GM18526 (cell line): ENCODE measurements around the gene FSHR.

Source experiments
- POLR2A ChIP-seq: IDR thresholded peaks from 3 replicates; pipeline ENCODE4 v1.6.1; 2011; ENCODE audit not compliant: insufficient read length; ENCODE audit errors: extremely low read depth

FSHR gene

GRCh38 chr2:49146401-49146800, 7.9 kb downstream of the FSHR start:
- no peak for TF ChIP-seq POLR2A

DNA sequence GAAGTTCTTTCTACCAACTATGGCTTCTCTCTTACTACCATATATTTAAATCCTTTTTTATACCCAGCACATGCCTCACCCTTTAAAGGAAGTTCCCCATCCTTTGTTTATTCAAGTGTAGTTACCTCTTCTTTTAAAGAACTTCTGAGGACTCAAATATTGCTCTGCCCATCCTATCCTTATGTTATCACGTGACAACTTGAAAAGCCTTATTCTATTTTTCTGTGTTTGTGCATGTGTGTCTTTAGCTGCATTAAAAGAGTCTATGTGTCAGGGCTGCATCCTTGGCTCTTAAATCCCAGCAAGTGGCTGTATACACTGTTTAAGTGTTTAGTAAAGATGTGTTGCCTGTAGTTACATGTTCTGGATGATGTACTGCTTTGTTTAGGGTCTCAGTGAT, 22.5 kb downstream of the FSHR start:
- TF ChIP-seq POLR2A: no peak

- TF ChIP-seq POLR2A: no peak
Measured at GRCh38 chr2:49129034-49129433, 25.3 kb downstream of the FSHR start.

DNA sequence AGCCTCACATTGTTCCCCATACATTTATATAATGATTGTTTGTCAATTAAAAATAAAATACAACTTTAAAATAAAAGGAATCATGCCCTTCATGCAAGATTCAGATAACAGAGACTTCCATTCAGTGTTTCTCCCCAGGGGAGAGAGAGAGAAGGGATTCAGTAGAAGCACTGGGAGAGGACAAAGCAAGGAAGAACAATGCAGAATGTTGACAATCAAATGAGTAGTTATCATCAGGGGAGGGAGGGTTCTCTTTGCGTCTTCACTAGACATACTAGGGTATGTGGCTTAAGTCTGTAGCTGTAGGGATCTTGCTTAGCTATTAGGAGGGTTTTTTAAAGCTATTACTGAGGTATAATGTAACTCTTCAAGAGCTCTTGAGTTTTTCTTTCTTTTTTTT, 30.7 kb downstream of the FSHR start:
- no peak for TF ChIP-seq POLR2A

DNA sequence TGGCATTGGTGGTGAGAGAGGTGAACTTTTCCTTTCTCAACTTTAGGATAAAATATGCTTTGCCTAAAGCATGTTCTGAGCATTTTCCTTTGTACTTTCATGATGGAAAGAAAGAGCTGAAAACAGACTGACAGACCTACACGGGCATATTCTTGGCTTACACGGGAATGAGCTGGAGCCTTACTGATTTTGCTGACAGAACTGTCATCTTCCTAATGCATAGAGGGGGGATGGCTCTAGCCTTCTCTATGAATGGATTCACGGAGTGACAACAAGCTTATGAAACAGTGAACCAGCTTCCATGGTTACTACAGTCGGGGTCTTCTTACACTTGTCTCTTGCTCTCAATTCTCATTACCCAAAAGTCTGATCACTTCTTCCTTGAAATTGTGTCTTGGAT, 32.2 kb downstream of the FSHR start:
- TF ChIP-seq POLR2A: no peak

DNA sequence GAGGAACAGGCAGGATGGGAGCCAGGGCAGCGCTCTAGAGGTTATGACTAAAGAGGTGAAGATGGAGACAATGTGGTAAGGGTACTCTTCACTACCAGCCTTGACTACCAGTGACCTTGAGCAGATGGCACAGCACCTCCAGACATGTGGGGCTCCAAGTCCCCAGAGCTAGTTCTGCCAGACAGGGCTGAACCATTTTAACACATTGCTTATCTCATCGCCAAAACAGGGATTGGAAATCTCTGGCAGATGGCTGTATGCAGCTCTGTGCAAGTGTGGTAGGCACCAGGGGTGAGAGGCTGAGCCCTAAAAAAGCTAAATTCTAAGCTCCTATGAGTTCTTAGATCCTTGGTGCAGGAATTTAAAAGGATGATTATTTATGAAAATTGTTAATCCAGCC, 41.3 kb downstream of the FSHR start:
- no peak for TF ChIP-seq POLR2A

DNA sequence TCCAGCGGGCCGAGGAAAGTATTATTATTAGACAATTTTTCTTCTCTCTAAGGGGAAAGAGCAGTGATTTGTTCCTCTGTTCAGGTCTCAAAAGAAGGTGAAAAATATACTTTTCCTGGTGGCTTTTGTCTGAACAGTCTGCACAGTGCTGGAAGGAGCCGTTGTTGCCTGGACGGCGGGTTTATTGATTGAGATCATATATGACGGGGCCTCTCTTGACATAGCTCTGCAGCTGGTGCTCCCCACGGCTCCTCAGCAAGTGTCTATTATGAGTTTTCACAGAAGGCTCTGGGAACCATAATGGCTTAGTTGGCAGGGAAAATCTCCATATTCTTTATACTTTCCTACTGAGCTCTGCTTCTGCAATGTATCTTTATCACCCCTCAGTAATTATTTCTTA, 42.9 kb downstream of the FSHR start:
- TF ChIP-seq POLR2A: no peak

- TF ChIP-seq POLR2A: no peak
Measured at GRCh38 chr2:49111006-49111405, 43.3 kb downstream of the FSHR start.

- no peak for TF ChIP-seq POLR2A
Measured at GRCh38 chr2:49110571-49110970, 43.7 kb downstream of the FSHR start.

- TF ChIP-seq POLR2A: no peak
Measured at GRCh38 chr2:49108851-49109250, 45.5 kb downstream of the FSHR start.

- TF ChIP-seq POLR2A: no peak
Measured at GRCh38 chr2:49108436-49108835, 45.9 kb downstream of the FSHR start.

DNA sequence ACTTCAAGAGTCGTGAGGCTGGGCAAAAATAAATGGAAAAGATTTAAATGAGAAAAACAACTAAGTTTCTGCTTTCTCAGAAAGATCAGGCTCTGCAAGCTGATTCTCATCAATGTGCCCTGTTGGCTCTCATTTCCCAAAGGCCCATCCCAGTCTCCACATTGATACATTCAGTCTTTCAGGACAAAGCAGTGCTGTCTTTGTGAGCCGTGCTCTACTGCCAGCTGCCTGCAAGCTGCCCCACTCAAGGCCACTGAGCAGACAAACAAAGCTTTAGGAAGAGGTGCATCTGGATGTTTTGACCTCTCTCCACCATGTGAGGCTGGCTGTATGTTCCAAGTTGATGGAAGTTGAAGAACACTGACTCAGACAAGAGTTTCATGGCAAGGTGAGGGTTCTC, 48.8 kb downstream of the FSHR start:
- TF ChIP-seq POLR2A: no peak

DNA sequence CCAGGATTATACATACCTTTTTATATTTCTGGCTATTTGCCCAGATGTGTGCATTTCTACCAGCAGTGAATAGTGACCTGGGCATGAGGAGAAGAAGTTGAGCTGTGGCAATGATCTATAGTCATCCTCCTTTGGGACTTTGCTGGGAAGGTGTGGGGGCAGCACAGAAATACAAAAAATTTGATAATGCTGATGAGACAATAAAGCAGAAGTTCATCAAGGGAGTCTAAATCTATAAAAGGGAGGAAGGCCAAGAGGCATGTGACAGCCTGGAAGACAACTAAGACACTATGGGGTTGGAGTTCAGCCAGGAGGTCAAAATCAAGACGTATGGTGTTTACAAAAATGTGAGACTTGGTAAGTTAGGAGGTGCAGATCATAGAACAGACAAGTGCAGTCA, 52.2 kb downstream of the FSHR start:
- no peak for TF ChIP-seq POLR2A

GRCh38 chr2:49080681-49081080, 73.6 kb downstream of the FSHR start:
- no peak for TF ChIP-seq POLR2A

DNA sequence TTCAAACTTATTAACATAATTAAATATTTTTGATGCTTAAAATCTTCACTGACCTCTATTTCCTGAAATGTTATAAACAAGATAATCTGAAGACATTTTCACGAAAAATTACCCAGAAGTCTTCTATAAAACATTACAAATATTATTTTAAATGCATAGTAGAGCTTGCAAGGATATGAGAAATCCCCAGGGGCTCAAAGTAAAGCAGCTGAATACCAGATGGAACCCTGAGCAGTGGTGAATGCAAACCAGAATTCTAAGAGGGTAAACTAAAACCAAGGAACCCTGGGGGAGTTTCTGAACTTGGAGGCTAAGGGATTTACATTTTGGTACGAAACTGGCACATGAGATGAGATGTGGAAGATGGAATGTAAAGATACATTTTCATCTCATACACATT, 83.6 kb downstream of the FSHR start:
- no peak for TF ChIP-seq POLR2A

- TF ChIP-seq POLR2A: no peak
Measured at GRCh38 chr2:49069829-49070228, 84.5 kb downstream of the FSHR start.

DNA sequence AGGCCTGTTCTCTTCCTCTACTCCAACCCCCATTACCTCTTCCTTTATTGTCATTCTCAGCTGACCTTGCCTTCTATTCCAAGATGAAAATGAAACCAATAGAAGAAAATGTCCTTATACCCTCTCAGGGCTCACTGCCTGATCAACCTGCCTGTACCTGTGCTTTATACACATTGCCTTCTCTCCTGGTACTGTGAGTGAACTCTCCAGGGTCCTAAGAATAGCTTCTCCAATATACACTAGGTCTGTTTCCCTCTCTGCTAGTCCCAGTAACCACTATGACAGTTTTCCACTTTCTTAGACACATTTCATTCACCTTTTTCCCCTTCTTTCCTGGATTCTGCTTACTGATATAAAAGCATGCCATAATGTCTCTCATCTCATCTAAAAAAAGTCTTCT, 85.7 kb downstream of the FSHR start:
- TF ChIP-seq POLR2A: no peak

DNA sequence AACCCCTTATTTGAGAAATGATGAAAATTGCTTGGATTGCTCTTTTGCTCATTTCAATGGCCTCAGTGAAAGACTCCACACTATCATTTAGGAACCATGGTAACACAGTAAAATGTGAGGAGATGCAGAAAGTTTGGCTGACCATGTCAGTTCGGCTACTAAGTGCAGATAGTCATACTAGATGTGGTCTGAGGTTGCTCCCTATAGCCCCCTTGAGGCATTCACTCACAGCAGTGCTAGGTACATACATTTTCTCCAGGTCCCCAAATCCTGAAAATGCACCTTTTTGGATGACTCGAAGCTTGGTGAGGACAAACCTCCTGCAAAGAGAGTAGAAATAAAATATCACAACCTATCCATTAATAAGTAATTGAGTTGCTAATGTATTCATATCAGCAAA, 86.3 kb downstream of the FSHR start:
- TF ChIP-seq POLR2A: no peak

GRCh38 chr2:49053156-49053555, 101.2 kb downstream of the FSHR start:
- no peak for TF ChIP-seq POLR2A

DNA sequence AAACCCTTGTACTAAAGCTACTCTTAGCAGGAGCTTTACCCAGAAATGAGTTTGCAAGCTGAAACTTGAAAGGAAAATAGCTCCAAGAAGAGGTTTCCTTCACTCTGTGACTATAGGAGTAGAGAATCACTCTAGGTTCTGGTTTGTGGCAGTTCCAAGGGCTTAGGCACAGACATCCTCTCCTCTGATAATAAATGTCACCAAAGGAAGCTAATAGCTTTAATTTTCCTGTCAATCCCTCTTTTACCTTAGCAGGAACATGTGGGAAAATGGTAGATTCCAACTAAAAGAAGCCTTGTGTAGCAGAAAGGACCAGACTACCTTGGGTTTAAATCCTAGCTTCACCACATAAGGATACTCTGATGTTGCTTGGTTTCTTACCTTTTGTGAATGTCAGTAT, 104.0 kb downstream of the FSHR start:
- no peak for TF ChIP-seq POLR2A
